SH-SY5Y (cell line): Measurements from ENCODE around the gene GPT2.

Source experiments
- GATA2 ChIP-seq: IDR thresholded peaks from 2 replicates; pipeline ENCODE4 v1.6.1; 2011; ENCODE audit warnings: mild to moderate bottlenecking, low read depth, low read length
- GATA3 ChIP-seq: IDR thresholded peaks from 2 replicates; pipeline ENCODE4 v1.6.1; 2011; ENCODE audit warnings: low read depth, mild to moderate bottlenecking, low read length, moderate library complexity

The GPT2 gene

DNA sequence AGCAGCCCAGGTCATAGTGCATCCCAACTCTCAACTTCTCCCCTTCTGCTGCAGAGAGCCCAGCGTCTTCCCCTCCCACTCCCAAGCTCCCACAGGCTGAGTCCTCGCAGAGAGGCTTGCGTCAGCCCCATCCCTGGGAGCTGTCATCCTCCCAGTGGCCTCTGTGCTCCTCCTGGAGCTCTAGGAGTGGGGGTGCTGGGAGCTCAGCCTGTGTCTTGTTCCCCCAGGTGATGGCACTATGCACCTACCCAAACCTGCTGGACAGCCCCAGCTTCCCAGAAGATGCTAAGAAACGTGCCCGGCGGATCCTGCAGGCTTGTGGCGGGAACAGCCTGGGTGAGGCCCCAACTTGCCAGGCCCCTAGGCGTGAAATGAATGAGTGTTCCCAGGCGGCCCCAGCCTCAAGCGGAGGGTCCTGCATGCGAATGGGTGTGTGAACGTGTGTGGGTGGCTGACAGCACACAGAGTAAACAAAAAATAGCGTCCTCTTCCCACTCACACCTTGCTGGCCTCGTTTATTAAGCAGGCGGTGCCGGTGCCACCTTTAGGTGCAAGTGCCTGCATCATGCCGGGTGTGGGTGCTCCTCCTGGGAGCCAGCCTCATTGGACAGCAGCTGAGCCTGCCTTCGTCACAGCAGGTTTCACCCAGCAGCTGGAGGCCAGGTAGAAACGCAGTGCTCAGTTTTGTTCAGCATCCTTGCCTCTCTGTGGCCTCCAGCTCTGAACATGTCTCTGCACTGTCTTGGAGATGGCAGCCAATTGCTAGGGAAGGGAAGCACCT, 16.5 kb downstream of the GPT2 start:
- TF ChIP-seq GATA2 (no peak), GATA3 (no peak)

DNA sequence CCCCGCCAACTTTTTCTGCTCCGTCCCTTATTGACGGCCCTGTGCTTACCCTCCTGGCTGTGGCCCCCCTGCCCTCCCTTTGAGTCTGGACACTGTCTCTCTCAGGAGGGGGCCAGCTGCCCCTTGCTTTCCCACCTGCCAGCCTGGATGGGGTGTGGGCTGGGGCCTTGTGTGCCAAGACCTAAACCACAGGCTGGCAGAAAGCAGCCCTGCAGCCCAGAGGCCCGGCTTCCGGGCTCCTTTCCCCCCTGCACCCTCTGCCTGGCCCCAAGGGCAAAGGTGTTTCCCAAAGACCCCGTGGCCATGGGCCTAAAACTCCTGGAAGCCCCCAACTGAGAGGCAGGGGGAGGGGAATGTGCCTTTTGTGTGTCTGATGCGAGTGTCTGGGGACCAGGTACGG, 17.5 kb downstream of the GPT2 start:
- TF ChIP-seq GATA3, result no peak
- no peak for TF ChIP-seq GATA2

DNA sequence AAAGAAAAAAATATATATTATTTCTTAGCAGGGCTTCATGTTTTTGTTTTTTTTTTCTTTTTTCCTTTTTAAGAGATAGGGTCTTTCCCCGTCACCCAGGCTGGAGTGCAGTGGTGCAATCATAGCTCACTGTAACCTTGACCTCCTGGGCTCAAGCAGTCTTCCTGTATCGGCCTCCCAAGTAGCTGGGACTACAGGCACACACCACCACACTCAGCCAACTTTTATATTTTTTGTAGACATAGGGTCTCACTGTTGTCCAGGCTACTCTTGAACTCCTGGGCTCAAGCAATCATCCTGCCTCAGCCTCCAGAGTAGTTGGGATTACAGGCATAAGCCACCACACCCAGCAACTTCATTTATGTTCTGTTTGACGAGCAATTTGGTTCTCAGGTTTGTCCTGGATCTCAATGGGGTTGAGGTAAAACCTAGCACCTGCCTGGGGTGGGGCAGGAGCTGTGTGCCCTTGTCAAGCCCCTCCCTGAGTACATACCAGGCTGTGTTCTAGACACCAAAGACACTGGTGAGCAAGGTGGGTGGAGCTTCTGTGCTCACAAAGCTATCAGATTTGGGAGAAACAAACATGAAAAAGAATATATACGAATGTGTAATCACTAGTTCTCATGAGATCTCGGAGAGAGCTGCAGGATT, 19.2 kb downstream of the GPT2 start:
- TF ChIP-seq GATA2, result no peak

DNA sequence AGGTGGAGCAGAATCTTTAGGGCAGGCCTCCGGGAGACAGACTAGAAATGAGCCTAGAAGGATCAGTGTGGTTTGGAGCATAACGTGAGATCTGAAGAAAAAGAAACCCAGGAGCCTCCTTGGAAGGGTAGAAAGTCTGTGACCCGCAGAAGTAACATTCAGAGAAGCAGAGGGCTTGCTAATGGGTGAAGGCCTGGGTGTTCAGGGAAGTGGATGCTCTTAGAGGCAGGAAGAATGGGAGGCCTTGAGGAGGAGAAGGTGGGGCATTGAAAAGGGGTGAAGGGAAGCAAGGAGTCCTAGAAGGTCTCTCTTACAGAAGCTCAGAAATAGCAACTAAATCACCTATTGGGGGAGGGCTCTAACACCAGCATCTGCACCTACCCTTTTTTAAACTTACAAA, 20.3 kb downstream of the GPT2 start:
- TF ChIP-seq GATA2 (no peak), GATA3 (no peak)

DNA sequence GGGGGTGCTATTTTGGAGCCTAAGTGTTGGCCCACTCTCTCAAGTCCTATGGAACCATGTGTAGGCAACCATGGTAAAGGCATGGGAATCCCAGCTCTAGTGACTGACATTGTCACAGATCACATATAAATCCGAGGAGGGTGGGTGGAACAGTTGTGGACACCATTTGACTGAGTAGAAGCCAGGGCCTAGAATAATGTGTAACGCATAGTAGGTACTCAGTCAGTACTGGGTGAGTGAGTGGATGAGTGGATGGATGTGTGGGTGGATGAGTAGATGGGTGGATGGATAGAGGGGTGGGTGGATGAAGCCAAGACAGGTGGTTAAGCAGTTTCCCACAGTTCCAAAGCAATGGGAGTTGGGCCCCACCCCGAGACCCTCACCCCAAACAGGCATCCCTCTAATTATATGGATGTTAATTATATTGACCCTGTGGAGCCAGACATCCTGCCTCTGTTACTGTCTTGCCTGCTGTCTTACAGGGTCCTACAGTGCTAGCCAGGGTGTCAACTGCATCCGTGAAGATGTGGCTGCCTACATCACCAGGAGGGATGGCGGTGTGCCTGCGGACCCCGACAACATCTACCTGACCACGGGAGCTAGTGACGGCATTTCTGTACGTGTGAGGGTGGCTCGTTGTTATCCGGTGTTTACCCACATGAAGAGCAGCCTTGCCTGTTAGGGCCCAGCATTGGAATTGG, 22.3 kb downstream of the GPT2 start:
- TF ChIP-seq GATA3, result no peak
- TF ChIP-seq GATA2, result no peak

DNA sequence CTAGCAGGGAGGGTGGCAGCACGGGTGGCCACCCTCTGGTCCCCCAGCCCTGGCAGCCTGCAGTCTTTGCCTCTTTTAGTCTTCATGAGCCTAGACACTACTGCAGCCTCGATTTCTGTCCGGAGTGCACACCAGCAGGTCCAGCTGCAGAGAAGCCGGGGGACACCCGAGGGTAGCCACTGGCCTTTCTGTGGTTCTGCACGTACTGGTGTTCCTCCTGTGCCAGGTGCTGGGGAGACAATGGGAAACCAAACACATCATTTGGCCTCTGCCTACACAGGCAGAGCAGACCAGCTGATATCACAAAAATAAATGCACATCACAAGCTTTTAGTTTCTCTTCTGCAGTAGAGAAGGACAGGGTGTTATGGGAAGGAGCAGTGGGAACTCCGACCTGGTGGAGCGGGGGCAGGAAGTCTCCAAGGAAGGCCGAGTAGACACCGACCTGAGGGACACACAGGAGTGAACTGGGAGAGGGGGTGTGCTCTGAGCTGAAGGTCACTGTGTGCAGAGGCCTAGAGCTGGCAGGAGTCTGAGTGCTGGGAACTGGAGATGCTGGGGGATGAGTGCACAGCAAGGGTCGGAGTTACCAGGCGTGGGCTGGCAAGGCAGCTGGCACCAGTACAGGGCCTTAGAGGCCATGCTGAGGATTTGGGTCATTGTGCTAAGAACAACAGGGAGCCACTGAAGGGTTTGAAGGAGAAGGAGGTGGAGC, 23.1 kb downstream of the GPT2 start:
- no peak for TF ChIP-seq GATA3
- no peak for TF ChIP-seq GATA2

DNA sequence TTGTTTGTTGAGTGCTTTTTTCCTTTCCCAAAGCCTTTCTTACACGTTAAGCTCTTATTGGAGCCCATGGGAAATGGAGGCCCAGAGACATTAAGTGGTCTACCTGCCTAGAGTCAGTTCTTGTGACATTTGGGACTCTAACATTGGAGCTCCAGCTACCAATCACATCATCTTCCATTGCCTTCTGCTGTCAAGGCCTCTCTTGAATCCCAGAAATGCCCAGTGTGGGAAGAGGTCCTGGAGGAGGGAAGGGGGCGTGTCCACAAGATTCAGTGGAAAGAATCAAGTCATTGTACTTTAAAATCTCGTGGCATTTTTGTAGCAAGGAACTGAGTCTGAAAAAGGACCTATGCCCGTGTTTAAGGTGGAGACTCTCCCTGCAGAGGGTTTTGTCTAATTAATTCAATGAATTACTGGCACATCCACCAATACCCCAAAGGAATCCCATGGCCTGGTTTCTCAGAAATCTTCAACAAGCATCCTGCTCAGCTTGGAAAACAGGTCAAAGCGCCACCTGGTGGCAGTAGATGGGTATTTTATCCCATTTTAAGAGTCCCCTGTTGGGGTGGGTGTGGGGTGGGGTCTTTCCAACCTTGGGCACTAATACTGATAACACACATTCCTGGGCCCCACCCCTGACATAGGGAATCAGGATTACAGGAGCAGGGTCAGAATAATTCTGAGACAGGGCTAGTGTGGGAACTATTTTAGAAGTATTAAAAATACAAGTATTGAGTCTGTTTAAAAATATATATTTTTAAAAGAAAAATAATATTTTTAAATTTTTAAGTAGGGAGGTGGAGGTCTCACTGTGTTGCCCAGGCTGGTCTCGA, 24.6 kb downstream of the GPT2 start:
- TF ChIP-seq GATA2 (no peak), GATA3 (no peak)

DNA sequence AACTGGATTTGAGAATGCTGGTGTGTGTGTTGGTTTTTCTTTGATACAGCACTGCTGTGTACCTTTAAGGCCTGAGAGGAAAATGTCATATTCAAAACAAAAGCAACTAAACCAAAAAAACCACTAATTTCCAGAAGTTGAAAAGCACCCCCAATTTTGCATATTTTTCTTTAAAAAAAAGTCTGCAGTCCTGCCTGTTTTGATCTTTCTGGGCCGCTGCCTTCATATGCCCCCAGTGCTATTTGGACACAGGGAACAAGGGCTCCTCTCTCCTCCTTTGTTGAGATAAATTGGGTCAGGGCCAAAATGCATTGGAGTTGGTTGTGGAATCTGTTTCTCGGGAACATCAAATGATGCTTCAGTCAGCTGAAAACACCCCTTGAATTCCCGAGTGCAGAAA, 26.9 kb downstream of the GPT2 start:
- TF ChIP-seq GATA2, result no peak
- TF ChIP-seq GATA3, result no peak

DNA sequence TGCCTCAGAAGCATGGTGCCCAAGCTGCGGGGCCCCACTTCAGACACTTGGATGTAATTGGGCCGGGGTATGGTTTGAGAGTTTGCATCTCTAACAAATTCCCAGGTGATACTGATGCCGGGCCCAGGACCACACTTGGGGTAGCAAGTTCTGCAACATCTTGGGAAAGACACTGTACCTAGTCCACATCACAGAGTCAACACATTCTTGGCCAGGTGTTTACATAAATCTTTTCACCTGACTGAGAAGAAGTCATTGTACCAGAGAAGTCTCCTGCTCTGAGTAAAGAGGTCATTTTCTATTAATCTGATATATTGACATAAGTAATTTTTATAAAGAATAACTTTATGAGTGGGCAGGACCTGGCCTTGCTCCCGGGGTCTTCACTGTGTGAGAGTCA, 27.5 kb downstream of the GPT2 start:
- no peak for TF ChIP-seq GATA3
- no peak for TF ChIP-seq GATA2

DNA sequence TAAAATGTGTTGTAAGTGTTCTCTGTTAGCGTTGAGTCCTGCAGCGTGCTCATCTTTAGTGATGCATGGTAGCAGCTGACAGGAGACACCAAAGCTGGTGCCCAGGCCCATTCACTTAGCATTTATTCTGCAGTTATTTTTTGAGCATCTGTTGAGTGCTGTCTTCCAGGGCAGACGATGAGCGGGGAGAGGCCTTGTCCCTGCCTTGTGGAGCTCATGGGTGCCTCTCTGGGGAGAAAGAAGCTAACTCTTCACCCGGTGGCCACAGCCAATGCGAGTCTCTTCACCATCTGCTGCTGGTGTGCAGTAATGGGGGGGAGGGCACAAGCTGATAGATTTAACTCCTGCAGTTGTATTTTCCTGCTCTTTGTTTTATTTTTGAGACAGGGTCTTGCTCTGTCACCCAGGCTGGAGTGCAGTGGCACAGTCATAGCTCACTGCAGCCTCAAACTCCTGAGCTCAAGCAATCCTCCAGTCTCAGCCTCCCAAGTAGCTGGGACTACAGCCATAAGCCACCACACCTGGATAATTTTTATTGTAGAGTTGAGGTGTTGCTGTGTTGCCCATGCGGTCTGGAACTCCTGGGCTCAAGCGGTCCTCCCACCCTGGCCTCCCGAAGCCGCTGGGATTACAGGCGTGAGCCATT, 30.5 kb downstream of the GPT2 start:
- TF ChIP-seq GATA2 (no peak), GATA3 (no peak)

DNA sequence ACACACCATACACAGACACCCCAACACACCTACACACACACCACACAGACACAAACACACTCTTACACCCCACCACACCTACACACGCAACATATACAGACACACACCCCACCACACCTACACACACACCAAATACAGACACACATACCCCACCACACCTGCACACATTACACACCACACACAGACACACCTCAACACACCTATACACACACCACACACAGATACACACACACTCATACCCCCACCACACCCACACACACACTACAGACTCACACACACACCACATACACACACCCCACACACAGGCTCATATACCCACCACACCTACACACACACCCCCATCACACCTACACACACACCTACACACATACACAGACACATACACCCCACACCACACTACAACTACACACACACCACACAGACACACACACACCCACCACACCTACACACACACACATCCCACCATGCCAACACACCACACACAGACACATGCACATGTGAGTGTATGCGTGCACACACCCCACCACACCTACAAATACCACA, 31.4 kb downstream of the GPT2 start:
- TF ChIP-seq GATA3, result no peak
- TF ChIP-seq GATA2, result no peak

DNA sequence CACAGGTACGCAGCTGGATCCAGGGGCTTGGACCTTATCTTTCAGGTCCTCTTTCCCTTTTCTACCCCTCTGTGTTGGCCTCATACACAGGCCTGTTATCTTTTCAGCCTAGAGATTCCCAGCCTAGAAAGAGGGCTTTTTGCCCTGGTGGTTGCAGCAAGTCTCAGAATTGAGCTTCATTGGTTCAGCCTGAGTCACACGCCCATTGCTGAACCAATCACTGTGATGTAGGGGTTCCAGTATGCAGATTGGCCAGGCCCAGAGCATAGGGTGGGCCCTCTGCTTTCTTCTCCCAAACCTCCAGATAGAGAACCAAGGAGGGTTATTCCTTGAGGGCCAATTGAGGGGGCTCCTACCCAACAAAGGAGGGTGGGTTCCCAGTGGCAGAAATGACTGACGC, 32.8 kb downstream of the GPT2 start:
- TF ChIP-seq GATA3 (no peak), GATA2 (no peak)

DNA sequence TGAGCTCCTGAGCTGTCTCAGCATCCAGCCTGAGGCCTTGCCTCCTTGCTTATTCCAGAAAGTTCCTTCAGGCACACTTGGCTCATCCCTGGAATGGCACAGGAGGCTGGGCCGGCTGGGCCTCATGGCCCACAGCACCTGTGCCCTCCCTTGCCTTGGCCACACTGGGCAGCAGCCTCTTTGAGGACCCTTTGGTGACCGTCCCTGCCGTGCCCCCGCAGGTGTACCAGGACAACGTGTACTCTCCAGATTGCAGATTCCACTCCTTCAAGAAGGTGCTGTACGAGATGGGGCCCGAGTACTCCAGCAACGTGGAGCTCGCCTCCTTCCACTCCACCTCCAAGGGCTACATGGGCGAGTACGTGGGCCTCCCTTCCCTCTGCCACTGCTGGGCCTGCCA, 34.2 kb downstream of the GPT2 start:
- no peak for TF ChIP-seq GATA3
- no peak for TF ChIP-seq GATA2
